Measurements from ENCODE around the gene P3H1.
"Not testable (repeated sequence)": the region's sequence is repeated elsewhere in the genome, so short reads cannot be mapped to it uniquely, and the experiment has no call there.

P3H1 gene

DNA sequence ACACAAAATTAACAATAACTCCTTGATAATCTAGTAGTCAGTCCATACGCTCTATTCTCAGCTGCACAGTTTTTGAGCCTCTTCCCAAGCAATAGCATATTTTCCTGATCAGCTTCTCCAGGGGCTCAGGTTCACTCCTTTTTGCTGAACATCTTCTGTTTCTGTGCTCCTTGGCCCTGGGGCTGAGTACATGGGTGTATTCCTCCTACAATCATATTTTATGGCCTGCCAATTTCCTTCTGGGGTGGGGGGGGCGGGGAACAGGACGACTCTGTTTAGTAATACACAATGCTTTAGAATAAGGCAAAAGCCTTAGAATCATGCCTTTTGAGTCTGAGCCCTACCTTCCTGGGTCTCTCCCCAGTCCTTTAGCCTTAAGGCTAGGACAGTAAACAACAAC is 35.2 kb downstream of the P3H1 start:
- TF ChIP-seq SPI1 (IDR thresholded peaks at IDR 0.05; ENCODE audit: borderline replicate concordance, low read depth) (no peak), POLR2AphosphoS5 (IDR thresholded peaks at IDR 0.05; ENCODE audit: low read depth) (no peak), GABPA (IDR thresholded peaks at IDR 0.05; ENCODE audit: low read depth) (no peak)
- TF ChIP-seq, protein P1, sequence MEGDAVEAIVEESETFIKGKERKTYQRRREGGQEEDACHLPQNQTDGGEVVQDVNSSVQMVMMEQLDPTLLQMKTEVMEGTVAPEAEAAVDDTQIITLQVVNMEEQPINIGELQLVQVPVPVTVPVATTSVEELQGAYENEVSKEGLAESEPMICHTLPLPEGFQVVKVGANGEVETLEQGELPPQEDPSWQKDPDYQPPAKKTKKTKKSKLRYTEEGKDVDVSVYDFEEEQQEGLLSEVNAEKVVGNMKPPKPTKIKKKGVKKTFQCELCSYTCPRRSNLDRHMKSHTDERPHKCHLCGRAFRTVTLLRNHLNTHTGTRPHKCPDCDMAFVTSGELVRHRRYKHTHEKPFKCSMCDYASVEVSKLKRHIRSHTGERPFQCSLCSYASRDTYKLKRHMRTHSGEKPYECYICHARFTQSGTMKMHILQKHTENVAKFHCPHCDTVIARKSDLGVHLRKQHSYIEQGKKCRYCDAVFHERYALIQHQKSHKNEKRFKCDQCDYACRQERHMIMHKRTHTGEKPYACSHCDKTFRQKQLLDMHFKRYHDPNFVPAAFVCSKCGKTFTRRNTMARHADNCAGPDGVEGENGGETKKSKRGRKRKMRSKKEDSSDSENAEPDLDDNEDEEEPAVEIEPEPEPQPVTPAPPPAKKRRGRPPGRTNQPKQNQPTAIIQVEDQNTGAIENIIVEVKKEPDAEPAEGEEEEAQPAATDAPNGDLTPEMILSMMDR (IDR thresholded peaks at IDR 0.05; ENCODE audit: insufficient read depth, low read length): no peak
- TF ChIP-seq, protein P2, sequence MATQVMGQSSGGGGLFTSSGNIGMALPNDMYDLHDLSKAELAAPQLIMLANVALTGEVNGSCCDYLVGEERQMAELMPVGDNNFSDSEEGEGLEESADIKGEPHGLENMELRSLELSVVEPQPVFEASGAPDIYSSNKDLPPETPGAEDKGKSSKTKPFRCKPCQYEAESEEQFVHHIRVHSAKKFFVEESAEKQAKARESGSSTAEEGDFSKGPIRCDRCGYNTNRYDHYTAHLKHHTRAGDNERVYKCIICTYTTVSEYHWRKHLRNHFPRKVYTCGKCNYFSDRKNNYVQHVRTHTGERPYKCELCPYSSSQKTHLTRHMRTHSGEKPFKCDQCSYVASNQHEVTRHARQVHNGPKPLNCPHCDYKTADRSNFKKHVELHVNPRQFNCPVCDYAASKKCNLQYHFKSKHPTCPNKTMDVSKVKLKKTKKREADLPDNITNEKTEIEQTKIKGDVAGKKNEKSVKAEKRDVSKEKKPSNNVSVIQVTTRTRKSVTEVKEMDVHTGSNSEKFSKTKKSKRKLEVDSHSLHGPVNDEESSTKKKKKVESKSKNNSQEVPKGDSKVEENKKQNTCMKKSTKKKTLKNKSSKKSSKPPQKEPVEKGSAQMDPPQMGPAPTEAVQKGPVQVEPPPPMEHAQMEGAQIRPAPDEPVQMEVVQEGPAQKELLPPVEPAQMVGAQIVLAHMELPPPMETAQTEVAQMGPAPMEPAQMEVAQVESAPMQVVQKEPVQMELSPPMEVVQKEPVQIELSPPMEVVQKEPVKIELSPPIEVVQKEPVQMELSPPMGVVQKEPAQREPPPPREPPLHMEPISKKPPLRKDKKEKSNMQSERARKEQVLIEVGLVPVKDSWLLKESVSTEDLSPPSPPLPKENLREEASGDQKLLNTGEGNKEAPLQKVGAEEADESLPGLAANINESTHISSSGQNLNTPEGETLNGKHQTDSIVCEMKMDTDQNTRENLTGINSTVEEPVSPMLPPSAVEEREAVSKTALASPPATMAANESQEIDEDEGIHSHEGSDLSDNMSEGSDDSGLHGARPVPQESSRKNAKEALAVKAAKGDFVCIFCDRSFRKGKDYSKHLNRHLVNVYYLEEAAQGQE (IDR thresholded peaks at IDR 0.05; ENCODE audit: insufficient replicate concordance, low read depth): no peak
- Histone ChIP-seq H3K27me3 (ENCODE audit: insufficient read depth, poor library complexity, severe bottlenecking) (no peaks in the 10 kb centered on the region), H3K27ac (replicated peaks) (no peak overlapping the region), H3K4me3 (replicated peaks; ENCODE audit: insufficient read depth, low read length) (no peak overlapping the region)
- DNase-seq (ENCODE audit: low read depth in 1 of 2, low spot score in 1 of 2): no peak

DNA sequence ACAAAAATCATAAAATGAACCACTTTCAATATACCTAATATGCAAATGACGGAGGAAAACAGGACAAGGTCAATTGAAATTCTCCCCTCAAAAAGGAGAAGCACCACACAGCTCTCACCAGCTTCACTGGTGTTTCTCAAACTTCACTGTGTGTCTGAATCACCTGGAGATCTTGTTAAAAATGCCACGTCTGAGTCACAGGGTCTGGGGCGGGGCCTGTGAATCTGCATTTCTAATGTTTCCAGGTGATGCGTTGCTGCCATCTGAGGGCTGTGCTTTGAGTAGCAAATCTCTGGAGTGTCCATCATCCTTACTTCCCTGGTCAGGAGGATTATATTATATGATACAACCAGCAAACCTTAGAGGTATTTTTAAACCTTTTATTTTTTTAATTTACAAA is 35.8 kb downstream of the P3H1 start:
- TF ChIP-seq, protein P2 (IDR thresholded peaks at IDR 0.05; ENCODE audit: insufficient replicate concordance, low read depth): no peak
- TF ChIP-seq POLR2AphosphoS5 (IDR thresholded peaks at IDR 0.05; ENCODE audit: low read depth) (no peak), GABPA (IDR thresholded peaks at IDR 0.05; ENCODE audit: low read depth) (no peak), SPI1 (IDR thresholded peaks at IDR 0.05; ENCODE audit: borderline replicate concordance, low read depth) (no peak)
- TF ChIP-seq, protein P1 (IDR thresholded peaks at IDR 0.05; ENCODE audit: insufficient read depth, low read length): no peak
- peak in 1 of 2 experiments; percentile 25 for DNase-seq (ENCODE audit: low read depth in 1 of 2, low spot score in 1 of 2)

DNA sequence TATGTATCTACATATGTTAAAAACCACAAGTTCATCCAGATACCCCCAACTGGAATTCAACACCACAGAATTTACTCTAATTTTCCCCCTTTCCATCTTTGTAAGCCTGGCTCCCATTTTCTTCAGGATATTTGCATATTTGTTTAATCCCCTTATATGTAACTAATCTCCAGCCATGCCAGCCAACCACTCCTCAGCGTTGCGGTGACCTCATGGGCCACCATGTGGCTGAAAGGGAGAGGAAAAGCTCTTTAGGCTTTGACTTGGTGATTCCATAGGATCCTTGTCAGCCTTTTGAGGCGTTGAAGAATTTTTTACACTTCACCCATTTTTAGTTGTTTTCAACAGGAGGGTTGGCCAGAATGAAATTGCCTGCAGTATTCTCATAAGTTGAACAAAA is 36.8 kb downstream of the P3H1 start:
- Histone ChIP-seq H3K27ac (replicated peaks) (no peak overlapping the region), H3K4me3 (replicated peaks; ENCODE audit: insufficient read depth, low read length) (no peak overlapping the region), H3K27me3 (ENCODE audit: insufficient read depth, poor library complexity, severe bottlenecking) (no peaks in the 10 kb centered on the region)
- DNase-seq (ENCODE audit: low read depth in 1 of 2, low spot score in 1 of 2): no peak
- TF ChIP-seq GABPA (IDR thresholded peaks at IDR 0.05; ENCODE audit: low read depth): no peak
- TF ChIP-seq, protein P2 (IDR thresholded peaks at IDR 0.05; ENCODE audit: insufficient replicate concordance, low read depth): no peak
- no peak for TF ChIP-seq POLR2AphosphoS5 (IDR thresholded peaks at IDR 0.05; ENCODE audit: low read depth)
- TF ChIP-seq SPI1 (IDR thresholded peaks at IDR 0.05; ENCODE audit: borderline replicate concordance, low read depth): no peak
- TF ChIP-seq, protein P1 (IDR thresholded peaks at IDR 0.05; ENCODE audit: insufficient read depth, low read length): no peak

More for the DNA sequence above, 35.8 kb downstream of the P3H1 start:
- no peak overlapping the region for H3K4me3 ChIP-seq (replicated peaks; ENCODE audit: insufficient read depth, low read length)
- no peaks in the 10 kb centered on the region for H3K27me3 ChIP-seq (ENCODE audit: insufficient read depth, poor library complexity, severe bottlenecking)
- no peak overlapping the region for H3K27ac ChIP-seq (replicated peaks)

DNA sequence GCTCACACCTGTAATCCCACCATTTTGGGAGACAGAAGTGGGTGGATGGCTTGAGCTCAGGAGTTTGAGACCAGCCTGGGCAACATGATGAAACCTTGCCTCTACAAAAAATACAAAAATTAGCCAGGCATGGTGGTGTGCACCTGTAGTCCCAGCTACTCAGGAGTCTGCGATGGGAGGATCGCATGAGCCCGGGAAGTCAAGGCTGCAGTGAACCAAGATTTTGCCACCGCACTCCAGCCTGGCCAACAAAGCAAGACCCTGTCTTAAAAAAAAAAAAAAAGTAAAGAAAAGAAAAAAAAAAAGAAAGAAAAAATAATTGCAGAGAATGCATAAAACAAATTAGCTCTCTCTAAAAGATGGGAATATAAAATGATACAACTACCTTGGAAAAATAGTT is 41.0 kb downstream of the P3H1 start:
- H3K27ac ChIP-seq (replicated peaks); H3K27me3 ChIP-seq (ENCODE audit: insufficient read depth, poor library complexity, severe bottlenecking); DNase-seq (ENCODE audit: low read depth in 1 of 2, low spot score in 1 of 2); H3K4me3 ChIP-seq (replicated peaks; ENCODE audit: insufficient read depth, low read length): not testable (repeated sequence)
